ENCODE measurements around the gene LPO. TPM values are rescaled to one million over a fixed set of nuclear protein-coding genes. Genes with fewer than 3 reads are reported as not detected.

Gene LPO
- total and polyA plus RNA-seq, 2 donors (not counting 1 experiment from before 2014, with no cell fraction given): not detected

GRCh38 chr17:58192612-58193011, 45.8 kb upstream of the LPO start, which contains the start of gene EPX:
TSS of gene EPX (plus strand) at chr17:58192726. CDS start at chr17:58192847, 121 bp downstream.
- TF ChIP-seq CTCF (conservative IDR thresholded peaks at IDR 0.05 in 1 of 2, IDR thresholded peaks at IDR 0.05 in 1 of 2; ENCODE audit: low read depth in 1 of 2, low read length in 2 of 2): no peak
- no peak for TF ChIP-seq EZH2 (IDR thresholded peaks at IDR 0.05; ENCODE audit: low read length, missing control alignments)
- H3K9ac ChIP-seq (ENCODE audit: insufficient read depth, low read length): no peak within 1 kb of the TSS
- no peak within 1 kb of the TSS for H3K4me3 ChIP-seq (replicated peaks in 1 of 4; ENCODE audit: control extremely low read depth in 1 of 4, insufficient read depth in 1 of 4, low read depth in 3 of 4, low read length in 4 of 4)

GRCh38 chr17:58193641-58194255, 44.6 kb upstream of the LPO start:
- H2AFZ ChIP-seq (ENCODE audit: low read length): no peak overlapping the region
- no peaks in the 10 kb centered on the region for H3K79me2 ChIP-seq (ENCODE audit: control insufficient read depth, insufficient read depth, low read length)
- H3K27ac ChIP-seq (ENCODE audit: insufficient read depth, low read length): no peak overlapping the region
- H3K27me3 ChIP-seq (ENCODE audit: control insufficient read depth, insufficient read depth, low read length): no peaks in the 10 kb centered on the region
- no peaks in the 10 kb centered on the region for H3K9me3 ChIP-seq (ENCODE audit: control insufficient read depth, insufficient read depth, low read depth, low read length)
- no peak overlapping the region for H3K9ac ChIP-seq (ENCODE audit: insufficient read depth, low read length)
- no peak overlapping the region for H3K4me2 ChIP-seq (ENCODE audit: extremely low read depth, insufficient read depth, low read length)
- no peak for DNase-seq (ENCODE audit: low read depth in 2 of 2)
- no peaks in the 10 kb centered on the region for H4K20me1 ChIP-seq (ENCODE audit: control insufficient read depth, extremely low read depth, insufficient read depth, low read length)
- H3K36me3 ChIP-seq (ENCODE audit: control insufficient read depth, insufficient read depth, low read length): no peaks in the 10 kb centered on the region
- TF ChIP-seq EZH2 (IDR thresholded peaks at IDR 0.05; ENCODE audit: low read length, missing control alignments) (no peak), CTCF (conservative IDR thresholded peaks at IDR 0.05 in 1 of 2, IDR thresholded peaks at IDR 0.05 in 1 of 2; ENCODE audit: low read depth in 1 of 2, low read length in 2 of 2) (no peak)
- no peak overlapping the region for H3K4me3 ChIP-seq (replicated peaks in 1 of 4; ENCODE audit: control extremely low read depth in 1 of 4, insufficient read depth in 1 of 4, low read depth in 3 of 4, low read length in 4 of 4)
- peaks cover 9% of the 10 kb centered on the region for H3K4me1 ChIP-seq (ENCODE audit: control insufficient read depth, extremely low read depth, insufficient read depth, low read length)

More at GRCh38 chr17:58192612-58193011, 45.8 kb upstream of the LPO start, which contains the start of gene EPX:
- Histone ChIP-seq H3K79me2 (ENCODE audit: control insufficient read depth, insufficient read depth, low read length) (no peaks in the 10 kb centered on the region), H4K20me1 (ENCODE audit: control insufficient read depth, extremely low read depth, insufficient read depth, low read length) (no peaks in the 10 kb centered on the region), H3K9me3 (ENCODE audit: control insufficient read depth, insufficient read depth, low read depth, low read length) (no peaks in the 10 kb centered on the region), H3K4me2 (ENCODE audit: extremely low read depth, insufficient read depth, low read length) (no peak within 1 kb of the TSS), H3K27me3 (ENCODE audit: control insufficient read depth, insufficient read depth, low read length) (peaks cover 6% of the 10 kb centered on the region), H3K4me1 (ENCODE audit: control insufficient read depth, extremely low read depth, insufficient read depth, low read length) (peaks cover 9% of the 10 kb centered on the region), H3K36me3 (ENCODE audit: control insufficient read depth, insufficient read depth, low read length) (no peaks in the 10 kb centered on the region), H3K27ac (ENCODE audit: insufficient read depth, low read length) (no peak within 1 kb of the TSS), H2AFZ (ENCODE audit: low read length) (no peak within 1 kb of the TSS)
- no peak for DNase-seq (ENCODE audit: low read depth in 2 of 2)

DNA sequence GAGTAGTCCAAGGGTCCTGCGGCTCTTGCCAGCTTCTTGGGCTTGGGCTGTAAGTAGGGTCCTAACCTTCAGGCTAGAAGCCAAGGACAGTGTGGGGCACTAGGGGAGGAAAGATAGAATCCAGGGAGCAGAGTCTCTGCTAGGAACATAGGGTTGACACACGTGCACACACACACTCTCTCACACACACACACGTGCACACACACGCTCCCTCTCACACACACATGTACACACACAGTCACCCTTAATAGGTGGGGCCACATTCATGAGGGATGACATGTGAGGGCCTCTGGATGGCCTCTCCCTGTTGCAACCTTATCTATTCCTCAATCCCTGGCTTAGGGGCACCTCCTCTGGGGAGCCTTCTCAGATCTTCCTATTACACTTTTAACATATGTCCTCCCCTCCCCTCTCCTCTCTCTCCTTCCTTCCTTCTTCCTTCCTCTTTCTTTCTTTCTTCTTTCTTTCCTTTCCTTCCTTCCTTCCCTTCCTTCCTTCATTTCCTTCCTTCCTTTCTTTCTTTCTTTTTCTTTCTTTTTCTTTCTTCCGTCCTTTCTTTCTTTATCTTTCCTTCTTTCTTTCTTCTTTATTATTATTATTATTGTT, 42.8 kb upstream of the LPO start:
- H3K36me3 ChIP-seq (ENCODE audit: control insufficient read depth, insufficient read depth, low read length): no peaks in the 10 kb centered on the region
- H3K4me2 ChIP-seq (ENCODE audit: extremely low read depth, insufficient read depth, low read length): no peak overlapping the region
- H3K9me3 ChIP-seq (ENCODE audit: control insufficient read depth, insufficient read depth, low read depth, low read length): no peaks in the 10 kb centered on the region
- no peak overlapping the region for H3K4me3 ChIP-seq (replicated peaks in 1 of 4; ENCODE audit: control extremely low read depth in 1 of 4, insufficient read depth in 1 of 4, low read depth in 3 of 4, low read length in 4 of 4)
- no peaks in the 10 kb centered on the region for H4K20me1 ChIP-seq (ENCODE audit: control insufficient read depth, extremely low read depth, insufficient read depth, low read length)
- no peak overlapping the region for H3K9ac ChIP-seq (ENCODE audit: insufficient read depth, low read length)
- H3K27me3 ChIP-seq (ENCODE audit: control insufficient read depth, insufficient read depth, low read length): no peaks in the 10 kb centered on the region
- TF ChIP-seq CTCF (conservative IDR thresholded peaks at IDR 0.05 in 1 of 2, IDR thresholded peaks at IDR 0.05 in 1 of 2; ENCODE audit: low read depth in 1 of 2, low read length in 2 of 2) (no peak), EZH2 (IDR thresholded peaks at IDR 0.05; ENCODE audit: low read length, missing control alignments) (no peak)
- DNase-seq (ENCODE audit: low read depth in 2 of 2): no peak
- H3K4me1 ChIP-seq (ENCODE audit: control insufficient read depth, extremely low read depth, insufficient read depth, low read length): no peaks in the 10 kb centered on the region
- no peak overlapping the region for H3K27ac ChIP-seq (ENCODE audit: insufficient read depth, low read length)
- no peak overlapping the region for H2AFZ ChIP-seq (ENCODE audit: low read length)
- no peaks in the 10 kb centered on the region for H3K79me2 ChIP-seq (ENCODE audit: control insufficient read depth, insufficient read depth, low read length)
